ENCODE results near the gene MYLK. TPM values are rescaled to one million over a fixed set of nuclear protein-coding genes. Genes with fewer than 3 reads are reported as not detected.

MYLK gene
- total RNA-seq, 1 experiment from 2014 or later: 23.0 TPM

GRCh38 chr3:123919353-123919752 lies 35.2 kb upstream of the MYLK start:
- no peaks in the 10 kb centered on the region for H3K4me1 ChIP-seq
- H3K36me3 Mint-ChIP-seq (ENCODE audit: insufficient read depth, unreplicated experiment): peaks cover 28% of the 10 kb centered on the region
- peaks cover 9% of the 10 kb centered on the region for H3K9me3 Mint-ChIP-seq (ENCODE audit: unreplicated experiment)
- intact Hi-C loops (cut with micrococcal nuclease; ENCODE audit: unreplicated experiment): no loop called here
- no TSS peak for BruUV-seq (replicated peaks)
- TF ChIP-seq, protein P1, sequence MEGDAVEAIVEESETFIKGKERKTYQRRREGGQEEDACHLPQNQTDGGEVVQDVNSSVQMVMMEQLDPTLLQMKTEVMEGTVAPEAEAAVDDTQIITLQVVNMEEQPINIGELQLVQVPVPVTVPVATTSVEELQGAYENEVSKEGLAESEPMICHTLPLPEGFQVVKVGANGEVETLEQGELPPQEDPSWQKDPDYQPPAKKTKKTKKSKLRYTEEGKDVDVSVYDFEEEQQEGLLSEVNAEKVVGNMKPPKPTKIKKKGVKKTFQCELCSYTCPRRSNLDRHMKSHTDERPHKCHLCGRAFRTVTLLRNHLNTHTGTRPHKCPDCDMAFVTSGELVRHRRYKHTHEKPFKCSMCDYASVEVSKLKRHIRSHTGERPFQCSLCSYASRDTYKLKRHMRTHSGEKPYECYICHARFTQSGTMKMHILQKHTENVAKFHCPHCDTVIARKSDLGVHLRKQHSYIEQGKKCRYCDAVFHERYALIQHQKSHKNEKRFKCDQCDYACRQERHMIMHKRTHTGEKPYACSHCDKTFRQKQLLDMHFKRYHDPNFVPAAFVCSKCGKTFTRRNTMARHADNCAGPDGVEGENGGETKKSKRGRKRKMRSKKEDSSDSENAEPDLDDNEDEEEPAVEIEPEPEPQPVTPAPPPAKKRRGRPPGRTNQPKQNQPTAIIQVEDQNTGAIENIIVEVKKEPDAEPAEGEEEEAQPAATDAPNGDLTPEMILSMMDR (IDR thresholded peaks at IDR 0.05; ENCODE audit: insufficient read depth in 1 of 2, low read depth in 1 of 2, low read length in 1 of 2, severe bottlenecking in 1 of 2, unreplicated experiment in 1 of 2): no peak
- no peak overlapping the region for H3K4me3 ChIP-seq (ENCODE audit: low read depth, low read length)
- H3K4me1 Mint-ChIP-seq (ENCODE audit: low read depth, unreplicated experiment): no peaks in the 10 kb centered on the region
- no peak overlapping the region for H3K27ac Mint-ChIP-seq (ENCODE audit: unreplicated experiment)
- CTCF ChIA-PET: no interaction called here
- POLR2A ChIA-PET: no interaction called here
- DNase-seq: no peak
- peaks cover 1% of the 10 kb centered on the region; the same call in 1 of the 2 replicates for H3K36me3 ChIP-seq (ENCODE audit: control insufficient read depth, insufficient read depth, low read length)
- H3K4me3 Mint-ChIP-seq (ENCODE audit: unreplicated experiment): no peak overlapping the region
- H3K27me3 ChIP-seq (replicated peaks; ENCODE audit: control insufficient read depth, insufficient read depth, low read length): no peaks in the 10 kb centered on the region
- no peaks in the 10 kb centered on the region for H3K9me3 ChIP-seq
- no peaks in the 10 kb centered on the region for H3K27me3 Mint-ChIP-seq (ENCODE audit: insufficient read depth, unreplicated experiment)

DNA sequence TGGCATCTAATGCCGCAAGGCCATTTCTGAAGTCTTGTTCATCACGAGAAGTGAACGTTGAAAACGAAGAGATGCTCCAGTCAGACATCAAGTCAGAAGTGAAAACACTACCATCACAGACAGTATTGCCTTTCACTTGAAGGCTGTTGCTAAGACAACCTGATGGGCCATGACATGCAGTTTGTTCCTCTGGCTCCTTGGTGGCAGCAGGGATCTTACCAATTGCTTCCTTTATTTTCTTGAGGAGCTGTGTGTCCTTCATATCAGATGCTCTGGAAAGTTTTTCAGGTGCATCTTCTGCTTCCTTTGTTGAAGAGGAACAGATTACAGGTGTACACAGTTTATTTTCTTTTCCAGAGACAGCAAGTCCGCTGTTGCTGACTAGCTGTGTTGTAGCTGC lies 30.7 kb upstream of the MYLK start:
- Mint-ChIP-seq H3K4me1 (ENCODE audit: low read depth, unreplicated experiment) (no peaks in the 10 kb centered on the region), H3K36me3 (ENCODE audit: insufficient read depth, unreplicated experiment) (peaks cover 5% of the 10 kb centered on the region), H3K4me3 (ENCODE audit: unreplicated experiment) (no peak overlapping the region), H3K9me3 (ENCODE audit: unreplicated experiment) (no peaks in the 10 kb centered on the region), H3K27ac (ENCODE audit: unreplicated experiment) (no peak overlapping the region), H3K27me3 (ENCODE audit: insufficient read depth, unreplicated experiment) (no peaks in the 10 kb centered on the region)
- TF ChIP-seq, protein P1 (IDR thresholded peaks at IDR 0.05; ENCODE audit: insufficient read depth in 1 of 2, low read depth in 1 of 2, low read length in 1 of 2, severe bottlenecking in 1 of 2, unreplicated experiment in 1 of 2): no peak
- Histone ChIP-seq H3K9me3 (no peaks in the 10 kb centered on the region), H3K4me3 (ENCODE audit: low read depth, low read length) (no peak overlapping the region), H3K36me3 (ENCODE audit: control insufficient read depth, insufficient read depth, low read length) (peaks cover 1% of the 10 kb centered on the region; the same call in 1 of the 2 replicates), H3K27me3 (replicated peaks; ENCODE audit: control insufficient read depth, insufficient read depth, low read length) (no peaks in the 10 kb centered on the region), H3K4me1 (no peaks in the 10 kb centered on the region)
- ChIA-PET POLR2A (no interaction called here), CTCF (no interaction called here)
- BruUV-seq (replicated peaks): TSS peak; percentile 33
- DNase-seq: no peak
- intact Hi-C loops (cut with micrococcal nuclease; ENCODE audit: unreplicated experiment): no loop called here

GRCh38 chr3:123909785-123910184 lies 25.7 kb upstream of the MYLK start:
- no peak for DNase-seq
- H3K27ac Mint-ChIP-seq (ENCODE audit: unreplicated experiment): no peak overlapping the region
- no TSS peak for BruUV-seq (replicated peaks)
- Histone ChIP-seq H3K36me3 (ENCODE audit: control insufficient read depth, insufficient read depth, low read length) (no peaks in the 10 kb centered on the region; the same call in 1 of the 2 replicates), H3K27me3 (replicated peaks; ENCODE audit: control insufficient read depth, insufficient read depth, low read length) (no peaks in the 10 kb centered on the region), H3K4me1 (no peaks in the 10 kb centered on the region), H3K9me3 (no peaks in the 10 kb centered on the region), H3K4me3 (ENCODE audit: low read depth, low read length) (no peak overlapping the region)
- ChIA-PET CTCF (no interaction called here), POLR2A (no interaction called here)
- no peaks in the 10 kb centered on the region for H3K27me3 Mint-ChIP-seq (ENCODE audit: insufficient read depth, unreplicated experiment)
- H3K36me3 Mint-ChIP-seq (ENCODE audit: insufficient read depth, unreplicated experiment): no peaks in the 10 kb centered on the region
- TF ChIP-seq, protein P1 (IDR thresholded peaks at IDR 0.05; ENCODE audit: insufficient read depth in 1 of 2, low read depth in 1 of 2, low read length in 1 of 2, severe bottlenecking in 1 of 2, unreplicated experiment in 1 of 2): no peak
- no peak overlapping the region for H3K4me3 Mint-ChIP-seq (ENCODE audit: unreplicated experiment)
- H3K9me3 Mint-ChIP-seq (ENCODE audit: unreplicated experiment): no peaks in the 10 kb centered on the region
- no peaks in the 10 kb centered on the region for H3K4me1 Mint-ChIP-seq (ENCODE audit: low read depth, unreplicated experiment)
- intact Hi-C loops (cut with micrococcal nuclease; ENCODE audit: unreplicated experiment): no loop called here

All from Caco-2 (cell line).